Activated T-helper 9 cell treated with anti-CD3 and anti-CD28 coated beads, Interleukin-2, amount 50 U/mL, for 16 hours (primary cell): Measurements from ENCODE around the gene SNUPN.

Experiments
- DNase-seq: peaks from one replicate; pipeline ENCODE4 v3.0.0-alpha.2; 2020; ENCODE audit warnings: low read depth

The SNUPN gene

DNA sequence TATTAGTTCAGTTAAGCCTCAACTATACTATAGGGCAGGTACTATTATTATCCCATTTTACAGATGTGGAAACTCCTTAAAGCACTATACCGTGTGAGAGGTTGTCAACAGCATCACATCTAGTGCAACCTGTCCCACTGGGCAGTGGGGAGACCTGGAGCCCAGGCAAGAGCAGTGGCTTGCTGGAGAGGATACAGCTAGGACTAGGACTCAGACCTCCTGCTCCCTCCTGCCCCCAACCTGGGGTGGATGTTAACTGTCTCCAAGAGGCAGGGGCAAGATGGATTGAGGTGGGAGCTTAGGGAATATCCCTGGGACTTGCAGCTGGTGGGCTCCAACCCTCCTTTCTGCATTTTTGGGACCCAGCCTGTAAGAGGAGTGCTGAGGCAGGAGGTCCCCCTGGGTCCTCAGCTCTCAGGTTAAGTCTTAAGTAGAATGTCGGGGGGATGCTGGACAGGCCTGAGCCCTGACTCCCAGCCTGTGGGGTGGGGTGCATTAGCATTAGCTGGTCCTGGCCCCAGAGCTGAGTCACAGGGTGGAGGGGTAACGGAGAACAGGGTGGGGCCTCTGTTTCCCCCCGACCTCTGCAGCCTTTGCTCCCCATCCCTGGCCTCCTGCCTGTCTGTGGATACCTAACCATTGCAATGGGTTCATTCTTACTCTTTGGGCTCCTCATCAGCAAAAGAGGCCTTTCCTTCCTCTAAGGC, 28.8 kb upstream of the SNUPN start:
- no peak for DNase-seq

DNA sequence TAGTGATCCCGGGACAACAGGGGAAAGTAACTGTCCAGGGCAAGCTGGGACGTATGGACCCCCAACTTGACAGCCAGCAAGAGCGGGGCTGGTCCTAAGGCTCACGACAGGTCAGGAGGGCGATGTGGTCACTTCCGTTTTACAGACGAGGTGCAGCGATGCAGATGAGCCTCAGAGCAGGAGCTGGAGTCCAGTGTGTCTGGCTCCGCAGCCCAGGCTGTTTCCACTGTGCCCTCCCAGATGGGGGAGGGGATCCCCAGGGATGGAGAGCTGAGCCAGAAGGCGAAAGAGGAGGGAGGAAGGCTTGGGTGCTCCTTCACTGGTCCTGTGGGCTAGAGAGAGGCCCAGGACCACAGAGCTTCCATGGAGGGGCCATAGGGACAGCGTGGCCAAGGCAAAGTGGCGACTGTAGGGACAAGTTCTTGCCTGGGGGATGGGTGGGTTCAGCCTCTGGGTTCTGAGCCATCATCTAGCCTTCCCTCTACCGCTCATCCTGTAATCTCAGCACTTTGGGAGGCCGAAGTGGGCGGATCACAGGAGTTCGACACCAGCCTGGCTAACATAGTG, 27.9 kb upstream of the SNUPN start:
- no peak for DNase-seq

DNA sequence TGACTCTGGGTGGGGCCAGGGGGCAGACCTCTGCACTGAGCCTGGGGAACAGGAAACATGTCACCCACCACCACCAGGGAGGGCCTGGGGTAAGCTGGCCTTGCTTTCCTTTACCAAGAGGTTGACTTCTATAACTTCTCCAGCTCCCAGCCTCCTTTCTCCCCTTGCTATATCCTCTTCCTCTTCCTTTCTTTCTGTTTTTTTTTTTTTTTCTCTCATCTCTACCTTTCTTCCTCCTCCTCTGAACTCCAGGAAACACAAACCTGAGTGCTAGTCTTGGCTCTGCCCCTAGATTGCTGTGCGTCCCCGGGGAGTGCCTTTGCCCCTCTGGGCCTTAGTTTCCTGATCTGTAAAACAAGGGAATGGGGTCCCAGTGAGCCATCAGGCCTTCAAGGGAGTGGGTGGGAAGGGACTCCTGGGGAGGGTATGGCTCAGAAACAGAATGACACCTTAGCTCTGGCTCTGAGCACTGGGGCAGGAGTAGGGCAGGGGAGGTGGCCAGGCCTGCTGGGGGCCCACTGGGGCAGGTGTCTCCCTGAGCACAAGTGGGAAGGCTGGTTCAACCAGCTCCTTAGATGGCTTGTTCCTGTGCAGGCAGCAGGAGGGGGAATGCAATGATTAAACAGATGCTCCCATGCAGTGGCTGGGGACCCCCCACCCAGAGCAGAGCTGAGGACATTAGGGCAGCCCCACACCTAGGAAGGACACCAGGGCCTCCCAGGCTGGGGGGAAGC, 26.5 kb upstream of the SNUPN start:
- no peak for DNase-seq

DNA sequence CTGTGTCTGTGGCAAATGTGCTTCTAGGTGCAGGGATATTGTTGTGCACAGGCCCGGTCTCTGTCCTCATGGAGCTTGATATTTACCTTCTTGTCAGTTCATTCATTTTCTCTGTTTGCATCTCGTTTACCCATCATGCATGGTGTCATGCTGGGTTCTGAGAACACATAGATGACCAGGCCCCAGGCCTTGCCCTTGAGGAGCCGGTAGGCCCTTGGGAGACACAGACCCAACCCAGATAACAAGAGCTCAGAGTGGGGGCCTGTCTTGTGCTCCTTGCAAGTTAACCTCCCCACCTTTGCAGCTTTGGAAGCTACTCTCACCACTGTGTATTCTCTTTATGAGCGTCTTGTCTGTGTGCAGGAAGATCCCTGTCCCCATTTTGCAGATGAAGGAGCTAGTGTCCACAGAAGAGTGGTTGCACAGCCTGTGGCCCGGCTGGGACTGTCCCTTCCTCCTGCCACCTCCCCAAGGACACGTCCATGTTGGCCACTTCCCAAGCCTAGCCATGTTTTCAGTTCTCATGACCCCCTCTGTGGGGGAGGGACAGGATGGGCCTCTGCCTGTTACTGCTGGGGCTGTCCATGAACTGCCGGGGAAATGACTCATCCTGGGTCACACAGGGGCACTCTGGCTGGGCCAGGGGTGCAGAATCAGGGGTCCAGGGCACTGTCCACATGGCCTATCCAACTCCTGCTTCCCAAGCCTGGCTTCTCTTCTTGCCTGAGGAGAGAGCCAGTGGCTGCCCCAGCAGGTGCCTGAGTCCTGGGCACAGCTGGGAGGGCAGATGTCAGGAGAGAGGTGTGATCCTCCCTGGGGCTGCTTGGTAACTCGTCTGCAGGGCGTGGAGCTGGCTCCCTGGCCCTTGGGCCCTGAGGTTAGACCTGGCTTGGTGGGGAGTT, 25.6 kb upstream of the SNUPN start:
- no peak for DNase-seq

DNA sequence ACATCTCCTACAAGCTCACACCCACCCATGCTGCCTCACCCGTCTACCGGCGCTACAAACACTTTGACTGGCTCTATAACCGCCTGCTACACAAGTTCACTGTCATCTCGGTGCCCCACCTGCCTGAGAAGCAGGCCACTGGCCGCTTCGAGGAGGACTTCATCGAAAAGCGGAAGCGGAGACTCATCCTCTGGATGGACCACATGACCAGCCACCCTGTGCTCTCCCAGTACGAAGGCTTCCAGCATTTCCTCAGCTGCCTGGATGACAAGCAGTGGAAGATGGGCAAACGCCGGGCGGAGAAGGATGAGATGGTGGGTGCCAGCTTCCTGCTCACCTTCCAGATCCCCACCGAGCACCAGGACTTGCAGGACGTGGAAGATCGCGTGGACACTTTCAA, 24.3 kb upstream of the SNUPN start:
- no peak for DNase-seq

DNA sequence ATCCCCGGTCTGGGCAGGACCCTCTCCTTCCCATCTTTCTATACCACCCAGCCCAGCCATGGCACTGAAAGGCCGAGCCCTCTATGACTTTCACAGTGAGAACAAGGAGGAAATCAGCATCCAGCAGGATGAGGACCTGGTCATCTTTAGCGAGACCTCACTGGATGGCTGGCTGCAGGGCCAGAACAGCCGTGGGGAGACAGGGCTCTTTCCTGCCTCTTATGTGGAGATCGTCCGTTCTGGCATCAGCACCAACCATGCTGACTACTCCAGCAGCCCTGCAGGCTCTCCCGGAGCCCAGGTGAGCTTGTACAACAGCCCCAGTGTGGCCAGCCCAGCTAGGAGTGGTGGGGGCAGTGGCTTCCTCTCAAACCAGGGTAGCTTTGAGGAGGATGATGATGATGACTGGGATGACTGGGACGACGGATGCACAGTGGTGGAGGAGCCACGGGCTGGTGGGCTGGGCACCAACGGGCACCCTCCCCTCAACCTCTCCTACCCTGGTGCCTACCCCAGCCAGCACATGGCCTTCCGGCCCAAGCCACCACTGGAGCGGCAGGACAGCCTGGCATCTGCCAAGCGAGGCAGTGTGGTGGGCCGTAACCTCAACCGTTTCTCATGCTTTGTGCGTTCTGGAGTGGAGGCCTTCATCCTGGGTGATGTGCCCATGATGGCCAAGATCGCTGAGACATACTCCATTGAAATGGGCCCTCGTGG, 23.7 kb upstream of the SNUPN start:
- no peak for DNase-seq

DNA sequence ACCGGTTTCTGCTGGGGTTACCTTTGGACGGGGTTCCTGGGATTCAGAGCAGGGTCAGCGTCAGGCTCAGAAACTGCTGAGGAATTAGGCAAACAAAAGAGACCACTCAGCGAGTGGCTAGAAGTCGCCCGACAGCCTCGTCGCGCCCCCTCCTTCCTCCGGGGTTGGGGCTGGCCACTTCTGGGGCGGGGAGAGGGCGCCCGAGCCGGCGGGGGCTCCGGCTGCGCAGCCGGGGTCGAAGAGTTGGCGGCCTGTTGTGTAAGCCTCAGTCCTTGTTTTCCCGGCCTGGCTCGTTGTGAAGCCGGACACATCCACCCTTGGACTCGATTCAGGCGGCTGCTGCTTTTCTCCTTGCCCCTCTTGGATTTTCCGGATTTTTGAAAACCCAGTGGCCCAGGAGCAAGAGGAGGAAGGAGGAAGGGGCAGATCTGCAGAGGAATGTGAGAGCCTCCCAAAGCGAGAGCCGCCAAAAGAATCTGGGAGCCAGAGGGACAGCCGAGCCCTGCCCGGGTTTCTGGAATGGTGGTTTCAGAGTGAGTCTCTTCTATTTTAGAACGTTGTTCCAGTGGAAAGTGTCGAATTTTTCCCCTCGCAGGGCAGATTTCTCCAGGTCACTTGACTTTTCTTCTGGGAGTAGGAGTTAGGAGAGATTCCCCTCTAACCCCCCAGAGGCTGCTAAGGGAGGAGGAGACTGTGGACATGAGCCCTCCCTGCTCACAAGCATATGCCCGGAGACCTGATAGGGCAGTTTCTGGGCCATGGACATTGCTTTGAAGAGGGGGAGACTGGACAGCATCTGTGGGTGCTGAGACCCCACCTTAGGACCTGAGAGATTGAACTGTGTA, 22.9 kb upstream of the SNUPN start:
- DNase-seq: no peak

DNA sequence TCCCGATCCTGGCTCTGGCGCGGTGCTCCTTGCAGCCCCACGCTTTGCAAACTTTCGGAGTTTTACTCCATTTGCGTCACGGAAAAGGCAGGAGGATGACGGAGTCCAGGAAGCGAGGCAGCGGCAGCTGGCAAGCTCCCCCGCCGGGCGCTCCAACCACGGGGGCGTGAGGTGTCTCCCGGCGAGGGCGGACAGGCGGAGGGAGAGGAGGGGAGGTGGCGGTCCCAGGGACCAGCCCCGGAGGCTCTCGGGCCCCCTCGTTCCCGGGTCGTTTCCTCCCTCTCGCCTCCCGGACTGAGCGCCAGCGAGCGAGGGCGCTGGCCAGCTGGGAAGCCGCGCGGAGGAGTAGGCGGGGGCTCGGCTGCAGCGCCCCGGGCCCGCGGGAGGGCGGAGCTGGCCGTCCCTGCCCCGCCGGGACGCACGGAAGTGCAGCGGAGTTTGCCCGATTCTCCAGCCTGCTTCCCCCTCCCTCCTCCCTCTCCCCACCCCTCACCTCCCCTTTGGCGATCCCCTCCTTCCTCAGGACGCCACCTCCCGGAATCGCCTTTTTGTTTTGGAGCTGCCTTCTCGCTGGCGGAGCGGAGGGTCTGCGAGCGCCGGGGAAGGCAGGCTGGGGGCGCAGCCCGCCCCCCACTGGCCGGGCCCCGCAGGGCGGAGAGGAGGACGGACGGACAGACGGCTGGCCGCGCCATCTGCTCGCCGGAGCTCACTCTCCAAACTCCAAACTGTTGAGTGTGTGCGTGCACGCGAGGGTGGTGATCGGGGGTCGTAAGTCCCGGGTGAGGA, 22.0 kb upstream of the SNUPN start, which contains the start of gene SNX33:
TSS of gene SNX33 (plus strand) at position 543 of the 786 bp plus-strand sequence. CDS start 1,191 bp downstream, outside the sequence.
- DNase-seq: peak; percentile 49

DNA sequence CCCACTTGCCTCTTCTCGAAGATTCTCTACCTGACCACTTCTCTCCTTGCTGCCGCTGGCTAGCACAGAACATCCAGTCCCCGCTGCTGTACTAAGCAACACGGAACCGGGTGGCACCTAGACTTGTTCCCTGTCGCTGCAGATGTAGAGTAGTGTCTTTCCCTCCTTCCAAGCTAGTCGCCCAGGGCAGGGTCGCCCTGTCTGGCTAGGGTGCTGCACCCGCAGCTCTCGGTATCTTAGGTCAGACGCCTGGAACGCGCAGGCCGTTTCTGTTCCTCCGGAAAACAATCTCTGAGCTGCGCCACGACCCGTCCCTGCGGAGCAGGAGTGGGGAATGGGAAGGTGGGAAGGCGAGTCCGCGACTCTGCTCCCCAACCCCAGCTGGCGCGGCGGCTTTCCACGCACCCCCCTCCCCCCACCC, 21.4 kb upstream of the SNUPN start:
- DNase-seq: no peak

DNA sequence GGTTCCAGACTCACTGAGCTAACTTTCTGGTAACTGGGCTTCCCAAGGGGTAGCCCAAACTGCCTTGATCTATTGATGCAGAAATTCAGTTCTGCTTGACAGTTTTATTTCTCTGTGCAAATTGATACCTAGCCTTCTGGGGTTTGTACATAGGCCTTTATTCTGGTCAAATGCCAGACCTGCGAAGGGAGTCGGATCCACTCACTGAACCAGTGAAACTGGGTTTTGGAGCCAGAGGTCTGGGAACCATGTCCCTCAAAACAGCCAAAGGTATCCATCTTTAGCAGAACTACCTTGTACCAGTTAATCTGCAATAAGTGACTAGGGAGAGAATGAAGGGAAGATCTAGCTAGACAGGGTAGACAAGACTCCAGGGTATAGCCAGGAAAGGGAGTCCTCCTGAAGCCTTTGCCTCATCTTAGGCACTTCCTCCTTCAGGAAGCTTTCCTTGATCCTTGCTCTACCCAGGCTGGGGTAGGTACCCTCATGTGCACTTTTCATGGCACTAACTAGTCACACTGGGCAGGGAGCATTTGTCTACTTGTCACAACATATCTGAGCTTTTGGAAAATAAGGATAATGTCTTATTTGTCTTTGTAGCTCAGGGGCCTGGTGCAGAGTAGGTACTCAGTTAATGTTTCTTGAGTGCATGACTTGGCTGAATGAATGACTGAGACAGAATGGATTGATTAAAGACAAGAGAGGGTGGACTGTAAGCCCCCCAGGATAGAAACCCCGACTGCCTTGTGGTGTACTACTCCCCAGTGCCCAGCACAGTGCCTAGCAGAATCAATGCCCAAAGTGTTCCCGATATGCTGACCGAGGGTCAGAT, 20.8 kb upstream of the SNUPN start:
- no peak for DNase-seq

DNA sequence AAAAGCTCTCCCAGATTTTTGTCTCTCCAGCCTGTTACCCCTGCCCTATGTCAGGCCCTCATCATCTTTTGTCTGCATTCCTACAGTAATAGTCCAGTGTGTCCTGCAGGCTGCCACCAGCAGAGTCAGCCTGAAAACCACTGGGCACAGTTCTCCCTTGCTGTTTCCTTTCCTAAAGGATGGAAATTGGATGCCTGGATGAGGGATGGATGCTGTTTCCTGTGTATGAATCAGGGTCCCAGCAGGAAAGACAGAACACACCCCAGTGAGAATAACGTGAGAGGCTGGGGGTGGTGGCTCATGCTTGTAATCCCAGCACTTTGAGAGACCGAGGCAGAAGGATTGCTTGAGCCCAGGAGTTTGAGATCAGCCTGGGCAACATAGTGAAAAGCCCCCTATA, 18.9 kb upstream of the SNUPN start:
- no peak for DNase-seq

DNA sequence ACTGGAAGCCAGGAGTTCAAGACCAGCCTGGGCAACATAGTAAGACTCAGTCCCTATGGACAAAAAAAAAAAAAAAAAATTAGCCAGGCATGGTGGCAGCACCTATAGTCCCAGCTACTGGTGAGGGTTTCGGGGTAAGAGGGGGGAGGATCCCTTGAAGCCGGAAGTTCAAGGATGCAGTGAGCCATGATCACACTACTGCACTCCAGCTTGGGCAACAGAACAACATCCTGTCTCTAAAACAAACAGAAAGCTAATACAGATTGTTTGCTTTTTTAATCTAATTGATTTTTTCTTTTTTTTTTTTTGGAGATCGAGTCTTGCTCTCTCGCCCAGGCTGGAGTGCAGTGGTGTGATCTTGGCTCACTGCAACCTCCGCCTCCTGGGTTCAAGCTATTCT, 16.1 kb upstream of the SNUPN start:
- DNase-seq: no peak

DNA sequence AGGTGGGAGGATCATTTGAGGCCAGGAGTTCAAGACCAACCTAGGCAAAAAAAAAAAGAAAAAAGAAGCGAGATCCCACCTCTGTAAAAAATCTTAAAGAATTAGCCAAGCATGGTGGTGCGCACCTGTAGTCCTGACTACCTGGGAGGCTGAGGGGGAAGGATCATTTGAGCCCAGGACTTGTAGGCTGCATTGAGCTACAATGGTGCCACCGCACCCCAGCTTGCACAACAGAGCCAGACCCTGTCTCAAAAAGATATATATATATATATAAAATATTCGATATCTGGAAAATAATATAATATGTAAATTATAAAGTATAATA, 15.6 kb upstream of the SNUPN start:
- DNase-seq: no peak

DNA sequence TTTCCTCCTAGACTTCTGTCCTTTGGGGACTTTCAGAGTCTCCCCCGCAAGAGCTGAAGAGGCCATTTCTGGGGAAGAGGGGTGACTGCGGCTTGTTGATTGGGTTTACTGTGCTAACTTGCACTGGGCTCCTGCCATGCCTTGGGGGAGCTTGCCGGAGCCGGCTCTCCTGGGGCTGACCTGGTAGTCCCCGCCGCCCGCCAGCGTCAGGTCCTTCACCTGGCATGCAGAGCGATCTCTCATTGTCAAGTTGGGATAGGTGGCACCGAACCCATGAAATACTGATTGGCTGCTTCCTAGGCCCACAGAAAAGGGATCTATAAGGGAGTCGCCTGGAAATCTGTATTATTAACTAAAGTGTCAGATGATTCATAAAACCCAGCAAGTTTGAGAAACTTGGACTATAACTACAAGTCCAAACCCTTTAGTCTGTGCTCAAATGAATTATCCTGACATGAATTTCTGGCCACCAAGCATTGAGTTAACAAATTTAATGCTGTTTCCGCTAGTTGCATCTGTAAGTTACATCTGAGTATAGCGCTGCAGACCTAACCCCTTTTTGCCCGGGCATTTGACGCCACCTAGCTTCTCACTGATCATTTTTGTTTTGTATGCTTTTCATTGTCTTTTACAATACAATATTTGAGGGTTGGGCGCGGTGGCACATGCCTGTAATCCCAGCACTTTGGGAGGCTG, 15.1 kb upstream of the SNUPN start:
- DNase-seq: peak; percentile 30

DNA sequence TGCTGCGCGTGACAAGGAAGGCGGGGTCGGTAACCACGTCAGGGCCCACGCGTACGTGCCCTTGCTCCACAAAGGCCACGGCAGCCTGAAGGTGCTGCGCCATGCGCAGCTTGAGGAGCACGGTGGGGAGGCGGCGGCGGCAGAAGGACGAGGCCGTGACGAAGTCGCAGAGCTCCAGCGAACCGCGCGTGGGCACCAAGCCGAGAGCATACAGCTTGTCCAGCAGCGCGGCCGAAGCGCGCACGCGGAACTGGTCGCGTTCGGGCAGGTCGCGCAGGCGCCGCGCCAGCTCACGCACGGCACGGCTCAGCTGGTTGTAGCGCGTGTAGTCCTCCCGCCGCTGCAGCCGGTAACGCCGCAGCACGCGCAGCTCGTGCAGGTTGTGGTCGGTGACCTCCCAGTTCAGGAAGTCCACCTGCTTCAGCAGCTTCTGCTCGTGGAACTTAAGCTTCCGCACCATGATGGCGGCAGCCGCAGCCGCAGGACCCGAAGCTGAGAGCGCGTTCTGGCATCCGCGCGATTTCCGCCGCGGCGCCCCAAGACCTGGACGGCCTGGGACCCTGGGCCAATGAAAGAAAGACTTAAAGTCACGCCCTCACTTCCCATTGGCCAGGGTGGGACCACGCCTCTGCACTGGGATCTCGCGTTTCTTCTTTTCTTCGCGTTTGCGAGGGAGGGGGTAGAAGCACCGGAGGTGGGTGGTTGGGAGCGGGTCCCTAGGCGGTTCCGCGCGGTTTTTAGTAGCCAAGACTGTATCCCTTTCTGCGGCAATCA, 14.4 kb upstream of the SNUPN start, which contains the start of gene IMP3:
TSS of gene IMP3 (minus strand) at position 516 of the 774 bp plus-strand sequence. CDS start at position 460, 56 bp downstream.
- DNase-seq: peak; percentile 86

DNA sequence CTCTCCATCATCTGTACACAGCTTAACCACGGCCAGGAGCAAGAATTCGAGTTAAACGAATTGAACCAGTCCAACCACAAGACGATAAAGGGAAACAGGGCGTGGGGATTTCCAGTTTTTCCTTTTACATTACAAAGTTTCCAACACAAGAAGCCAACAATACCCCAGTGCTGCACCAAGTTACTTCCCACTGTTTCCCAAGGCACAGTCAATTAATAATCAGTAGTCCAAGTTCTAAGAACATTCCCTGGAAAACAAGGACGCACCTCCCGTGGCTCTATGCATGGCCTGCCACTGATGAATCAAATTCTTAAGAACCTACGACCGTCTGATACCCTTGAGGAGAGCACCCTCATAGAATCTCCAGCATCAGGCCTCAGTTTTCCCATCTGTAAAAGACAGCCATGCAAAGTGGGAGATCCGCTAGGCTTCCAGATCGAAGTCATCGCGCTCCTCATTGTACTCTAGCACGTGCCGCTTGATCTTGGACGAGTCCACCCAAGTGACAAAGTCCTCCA, 13.7 kb upstream of the SNUPN start:
- DNase-seq: no peak
